Osteoblast (primary cell): Measurements from ENCODE around the gene ETV6. TPM values are rescaled to one million over a fixed set of nuclear protein-coding genes. Genes with fewer than 3 reads are reported as not detected.
A peak's percentile ranks its signal among the peaks of the same experiment; 100 is the strongest.

Source experiments
- DNase-seq: peaks from one replicate; pipeline ENCODE4 v3.0.0; 2011; ENCODE audit warnings: low spot score, mixed read lengths; ENCODE audit not compliant: insufficient read length; ENCODE audit errors: missing footprints
- H2AFZ ChIP-seq: 2 replicates; pipeline ENCODE4 v1.6.0; 2011; ENCODE audit warnings: mild to moderate bottlenecking, low read length
- H3K27ac ChIP-seq: 2 replicates; pipeline ENCODE4 v1.5.1; 2011; ENCODE audit warnings: mild to moderate bottlenecking, low read depth, low read length, moderate library complexity
- H3K27me3 ChIP-seq: 2 replicates; pipeline ENCODE4 v1.6.0; 2012; ENCODE audit warnings: mild to moderate bottlenecking, control low read depth, inconsistent platforms, low read length, moderate library complexity; ENCODE audit not compliant: insufficient read depth
- H3K36me3 ChIP-seq: 2 replicates; pipeline ENCODE4 v1.5.1; 2011; ENCODE audit warnings: mild to moderate bottlenecking, low read length, control low read depth, moderate library complexity; ENCODE audit not compliant: insufficient read depth
- H3K4me1 ChIP-seq: 2 replicates; pipeline ENCODE4 v1.5.1; 2011; ENCODE audit warnings: mild to moderate bottlenecking, low read length, control low read depth, moderate library complexity; ENCODE audit not compliant: insufficient read depth
- H3K4me2 ChIP-seq: 2 replicates; pipeline ENCODE4 v1.6.0; 2011; ENCODE audit warnings: mild to moderate bottlenecking, low read length; ENCODE audit not compliant: insufficient read depth
- H3K4me3 ChIP-seq: fragments of 200-600 bp; sonication (generic); 3 replicates; pipeline ENCODE4 v1.5.1; 2012; ENCODE audit warnings: mild to moderate bottlenecking, low read length, inconsistent platforms; ENCODE audit not compliant: insufficient read depth
- H3K79me2 ChIP-seq: 2 replicates; pipeline ENCODE4 v1.6.0; 2012; ENCODE audit warnings: mild to moderate bottlenecking, low read length, control low read depth, inconsistent platforms; ENCODE audit not compliant: insufficient read depth
- H3K9me3 ChIP-seq: 2 replicates; pipeline ENCODE4 v1.5.1; 2011; ENCODE audit warnings: low read depth, low read length, control low read depth
- H4K20me1 ChIP-seq: 2 replicates; pipeline ENCODE4 v1.6.0; 2012; ENCODE audit warnings: mild to moderate bottlenecking, low read length, control low read depth; ENCODE audit not compliant: insufficient read depth
- CTCF ChIP-seq: IDR thresholded peaks from 2 replicates; pipeline ENCODE4 v1.5.1; 2011; ENCODE audit warnings: mild to moderate bottlenecking, low read depth, low read length, moderate library complexity; ENCODE audit errors: extremely low read depth
- total RNA-seq: library from RNA; depleted of rRNA; stranded (reverse); fragments of >200 nt; gene quantifications from 2 replicates; pipeline ENCODE4 v1.2.3, GENCODE V29; 2012

Gene ETV6
- total RNA-seq, 1 donor = 16.3 TPM

GRCh38 chr12:11709513-11709912, 60.0 kb downstream of the ETV6 start:
- H3K27ac ChIP-seq = no peak overlapping the region
- H3K4me2 ChIP-seq = no peak overlapping the region
- TF ChIP-seq CTCF = no peak
- H3K4me1 ChIP-seq = peaks cover 29% of the 10 kb centered on the region
- H3K27me3 ChIP-seq = no peaks in the 10 kb centered on the region
- H4K20me1 ChIP-seq = peaks cover 6% of the 10 kb centered on the region
- no peaks in the 10 kb centered on the region for H3K9me3 ChIP-seq
- no peaks in the 10 kb centered on the region for H3K36me3 ChIP-seq
- H3K4me3 ChIP-seq = no peak overlapping the region
- no peak for DNase-seq
- H2AFZ ChIP-seq = no peak overlapping the region
- H3K79me2 ChIP-seq = peaks cover 84% of the 10 kb centered on the region

DNA sequence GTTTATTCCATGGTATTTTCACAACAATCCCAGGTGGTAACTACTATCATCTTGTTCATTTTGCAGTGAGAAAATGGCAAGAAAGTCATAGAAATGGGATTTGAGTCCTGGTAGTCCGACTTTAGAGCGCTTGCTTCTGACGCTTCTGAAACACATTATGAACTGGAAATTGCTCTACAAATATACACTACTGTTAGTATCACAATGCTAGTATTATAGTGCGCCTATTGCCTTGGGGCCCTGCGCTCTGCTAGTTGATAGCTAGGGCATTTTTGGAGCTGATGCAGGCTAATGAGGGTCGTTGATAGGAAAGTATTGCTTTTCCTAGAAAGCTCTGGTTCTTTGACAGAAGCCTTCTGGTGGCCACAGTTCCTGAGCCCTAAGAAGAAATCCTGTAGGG, 61.0 kb downstream of the ETV6 start:
- Histone ChIP-seq H3K27me3 (no peaks in the 10 kb centered on the region), H3K9me3 (no peaks in the 10 kb centered on the region), H3K4me2 (no peak overlapping the region), H3K79me2 (peaks cover 92% of the 10 kb centered on the region), H2AFZ (no peak overlapping the region), H3K4me1 (peaks cover 25% of the 10 kb centered on the region), H3K27ac (no peak overlapping the region), H3K36me3 (no peaks in the 10 kb centered on the region), H4K20me1 (peaks cover 6% of the 10 kb centered on the region), H3K4me3 (no peak overlapping the region)
- no peak for TF ChIP-seq CTCF
- no peak for DNase-seq

- Histone ChIP-seq H3K4me3 (no peak overlapping the region), H3K79me2 (peaks cover 89% of the 10 kb centered on the region), H3K27me3 (no peaks in the 10 kb centered on the region)
These were observed 61.4 kb downstream of the ETV6 start for GRCh38 chr12:11710906-11711305.

More at GRCh38 chr12:11710906-11711305, 61.4 kb downstream of the ETV6 start:
- peaks cover 3% of the 10 kb centered on the region for H4K20me1 ChIP-seq
- H3K36me3 ChIP-seq = no peaks in the 10 kb centered on the region
- no peaks in the 10 kb centered on the region for H3K9me3 ChIP-seq
- H2AFZ ChIP-seq = no peak overlapping the region
- H3K4me1 ChIP-seq = peaks cover 21% of the 10 kb centered on the region
- H3K27ac ChIP-seq = peak overlapping the region; percentile 73
- no peak for TF ChIP-seq CTCF
- no peak for DNase-seq
- H3K4me2 ChIP-seq = no peak overlapping the region
